Activated naive CD8-positive, alpha-beta T cell treated with anti-CD3 and anti-CD28 coated beads, Interleukin-2, amount 10 ng/mL, durations not matched to agents 7 days and 5 days (primary cell): ENCODE measurements around the gene TRMT2A. TPM values are rescaled to one million over a fixed set of nuclear protein-coding genes. Genes with fewer than 3 reads are reported as not detected.
A peak's percentile ranks its signal among the peaks of the same experiment; 100 is the strongest.

Experiments used
- ATAC-seq: fragments of 150-1000 bp; cut with Tn5 transposase; one replicate; pipeline ENCODE4 v1.10.0; 2021; ENCODE audit warnings: low read depth, moderate library complexity
- POLR2A ChIA-PET: fragments of 350-600 bp; sonication (Branson Sonifier 250); formaldehyde crosslinking; loops from one replicate; lab custom pipeline; 2021; ENCODE audit warnings: antibody characterized with exemption; lab: Charles Lee
- DNase-seq: peaks from one replicate; pipeline ENCODE4 v3.0.0; 2021
- H3K27ac Mint-ChIP-seq: one replicate; pipeline ENCODE4 v1.8.0; 2022; ENCODE audit warnings: mild to moderate bottlenecking, mixed read lengths
- H3K27me3 Mint-ChIP-seq: one replicate; pipeline ENCODE4 v1.8.0; 2022; ENCODE audit warnings: mild to moderate bottlenecking, moderate library complexity, mixed read lengths
- H3K36me3 Mint-ChIP-seq: one replicate; pipeline ENCODE4 v1.8.0; 2021; ENCODE audit warnings: mild to moderate bottlenecking, mixed read lengths
- H3K4me1 Mint-ChIP-seq: one replicate; pipeline ENCODE4 v1.8.0; 2021; ENCODE audit warnings: mixed read lengths
- H3K4me3 Mint-ChIP-seq: one replicate; pipeline ENCODE4 v1.8.0; 2022; ENCODE audit warnings: mild to moderate bottlenecking, moderate library complexity, mixed read lengths
- H3K9me3 Mint-ChIP-seq: one replicate; pipeline ENCODE4 v1.8.0; 2021; ENCODE audit warnings: mixed read lengths
- total RNA-seq, 2 experiments: library from RNA; stranded (reverse); gene quantifications; one replicate each; pipeline ENCODE4 v1.2.3, GENCODE V29; 2021

Gene TRMT2A
- total RNA-seq, 2 experiments from 2014 or later: 107 to 118 TPM

DNA sequence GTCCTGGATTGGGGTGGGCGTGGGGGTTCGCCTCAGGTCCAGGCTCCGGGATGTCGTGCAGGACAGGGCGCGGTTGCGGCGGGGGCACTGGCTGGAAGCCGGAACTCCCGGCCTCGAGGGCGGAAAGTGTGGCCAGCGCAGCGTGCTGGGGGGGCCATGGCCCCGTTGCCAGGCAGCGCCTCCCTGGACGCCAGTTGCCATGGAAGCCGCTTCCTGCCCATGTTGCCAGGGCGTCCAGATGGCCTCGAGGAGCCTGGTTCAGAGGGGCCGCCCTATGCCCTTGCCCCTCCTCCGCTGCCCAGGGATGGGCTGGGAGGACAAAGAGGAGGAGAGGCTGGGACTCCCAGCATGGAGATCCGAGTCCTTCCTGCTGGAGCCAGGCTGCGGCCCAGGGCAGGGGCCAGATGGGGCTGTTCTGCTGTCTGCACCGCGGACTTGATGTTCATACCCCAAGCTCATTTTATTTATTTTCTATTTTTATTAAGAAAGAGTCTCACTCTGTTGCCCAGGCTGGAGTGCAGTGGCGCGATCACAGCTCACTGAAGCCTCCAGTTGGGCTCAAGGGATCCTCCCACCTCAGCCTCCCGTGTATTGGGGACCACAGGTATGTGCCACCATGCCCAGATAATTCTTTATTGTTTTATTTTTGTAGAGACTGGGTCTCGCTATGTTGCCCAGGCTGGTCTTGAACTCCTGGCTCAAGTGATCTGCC is 38.5 kb upstream of the TRMT2A start:
- POLR2A ChIA-PET: no interaction called here
- no peak overlapping the region for H3K4me3 Mint-ChIP-seq
- DNase-seq: peak; percentile 61

DNA sequence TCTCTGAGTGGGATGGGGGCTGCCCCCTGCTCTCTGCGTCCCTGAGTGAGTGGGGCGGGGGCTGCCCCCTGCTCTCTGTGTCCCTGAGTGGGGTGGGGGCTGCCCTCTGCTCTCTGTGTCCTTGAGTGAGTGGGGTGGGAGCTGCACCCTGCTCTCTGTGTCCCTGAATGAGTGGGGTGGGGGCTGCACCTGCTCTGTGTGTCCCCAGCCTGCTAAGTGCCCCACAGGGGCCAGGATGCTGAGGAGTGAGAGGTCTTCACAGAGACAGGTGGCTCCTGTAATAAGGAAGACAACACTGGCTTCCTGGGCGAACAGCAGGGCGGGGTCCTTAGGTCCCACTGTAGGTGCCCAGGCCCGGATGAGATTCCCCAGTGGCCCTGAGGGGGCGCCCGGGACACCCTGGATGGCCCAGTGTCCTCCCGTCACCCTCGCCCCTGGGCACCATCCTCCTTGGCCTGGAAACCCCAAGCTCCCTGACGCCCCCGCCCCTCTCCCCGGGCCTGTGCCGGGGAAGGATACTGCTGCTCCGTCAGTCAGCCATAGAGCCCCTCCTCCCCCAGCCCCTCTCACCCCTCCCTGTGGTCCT is 37.7 kb upstream of the TRMT2A start:
- ATAC-seq: no peak
- Mint-ChIP-seq H3K27me3 (peaks cover 2% of the 10 kb centered on the region), H3K9me3 (no peaks in the 10 kb centered on the region), H3K36me3 (no peaks in the 10 kb centered on the region), H3K27ac (no peak overlapping the region), H3K4me3 (no peak overlapping the region), H3K4me1 (no peaks in the 10 kb centered on the region)
- DNase-seq: no peak
- POLR2A ChIA-PET: no interaction called here

More for the DNA sequence above, 38.5 kb upstream of the TRMT2A start:
- peaks cover 2% of the 10 kb centered on the region for H3K27me3 Mint-ChIP-seq
- no peaks in the 10 kb centered on the region for H3K4me1 Mint-ChIP-seq
- H3K36me3 Mint-ChIP-seq: no peaks in the 10 kb centered on the region
- no peak overlapping the region for H3K27ac Mint-ChIP-seq
- ATAC-seq: no peak
- H3K9me3 Mint-ChIP-seq: no peaks in the 10 kb centered on the region

DNA sequence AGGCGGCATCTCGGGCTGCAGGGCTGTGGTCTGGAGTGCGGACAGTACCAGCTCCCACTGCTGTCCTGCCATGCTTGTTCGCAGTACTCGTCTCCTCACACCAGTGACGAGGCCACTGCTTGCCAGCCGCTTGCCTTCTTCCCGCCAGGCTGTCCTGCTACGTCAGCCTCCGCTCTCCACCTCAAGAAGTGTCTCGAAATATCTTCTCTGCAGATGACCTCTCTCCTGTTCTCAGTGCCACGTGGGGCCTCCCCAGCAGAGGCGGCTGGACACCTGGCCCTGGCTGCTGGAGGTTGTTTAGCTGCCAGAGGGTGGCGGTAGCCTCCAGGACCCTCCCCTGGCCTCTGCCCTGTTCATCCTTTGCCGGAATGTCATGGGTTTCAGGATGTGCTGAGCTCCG is 36.9 kb upstream of the TRMT2A start:
- H3K4me3 Mint-ChIP-seq: no peak overlapping the region
- no peaks in the 10 kb centered on the region for H3K36me3 Mint-ChIP-seq
- no peak for DNase-seq
- no peaks in the 10 kb centered on the region for H3K9me3 Mint-ChIP-seq
- peaks cover 2% of the 10 kb centered on the region for H3K27me3 Mint-ChIP-seq
- no peak overlapping the region for H3K27ac Mint-ChIP-seq
- no peak for ATAC-seq
- POLR2A ChIA-PET: no interaction called here
- H3K4me1 Mint-ChIP-seq: no peaks in the 10 kb centered on the region

DNA sequence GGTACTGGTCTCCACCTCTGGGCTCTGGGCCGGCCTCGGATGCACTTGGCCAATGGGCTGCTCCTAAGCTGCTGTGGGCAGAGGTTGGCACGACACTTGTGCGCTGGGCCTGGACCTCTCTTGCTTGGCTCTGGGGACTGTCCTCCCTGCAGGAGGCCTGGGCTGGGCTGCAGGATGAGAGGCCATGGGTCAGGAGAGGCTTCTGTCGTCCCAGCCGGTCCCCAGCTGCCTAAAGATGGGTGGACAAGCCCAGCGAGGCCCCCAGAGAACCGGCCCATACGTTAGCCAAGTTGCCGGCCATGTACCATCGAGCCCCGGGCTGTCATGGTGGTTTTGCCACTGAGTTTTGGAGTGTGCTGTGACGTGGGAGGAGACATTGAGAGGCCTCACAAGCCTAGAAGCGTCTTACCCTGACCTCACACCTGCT is 35.5 kb upstream of the TRMT2A start:
- Mint-ChIP-seq H3K4me1 (no peaks in the 10 kb centered on the region), H3K27me3 (no peaks in the 10 kb centered on the region), H3K4me3 (no peak overlapping the region), H3K36me3 (no peaks in the 10 kb centered on the region), H3K27ac (no peak overlapping the region), H3K9me3 (no peaks in the 10 kb centered on the region)
- no peak for ATAC-seq
- DNase-seq: no peak
- POLR2A ChIA-PET: no interaction called here

DNA sequence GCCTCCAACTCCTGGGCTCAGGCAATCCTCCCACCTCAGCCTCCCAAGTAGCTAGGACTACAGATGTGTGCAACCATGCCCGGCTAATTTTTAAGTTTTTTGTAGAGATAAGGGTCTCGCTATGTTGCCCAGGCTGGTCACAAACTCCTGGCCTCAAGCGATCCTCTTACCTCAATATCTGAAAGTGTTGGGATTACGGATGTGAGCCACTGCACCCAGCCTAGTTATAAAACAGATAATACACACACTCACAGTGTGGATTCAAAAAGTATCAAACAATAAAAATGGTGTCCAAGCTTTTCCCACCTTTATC is 34.2 kb upstream of the TRMT2A start:
- ATAC-seq (no peak), DNase-seq (no peak)
- Mint-ChIP-seq H3K4me3 (no peak overlapping the region), H3K36me3 (no peaks in the 10 kb centered on the region), H3K9me3 (no peaks in the 10 kb centered on the region), H3K27ac (no peak overlapping the region), H3K4me1 (no peaks in the 10 kb centered on the region), H3K27me3 (no peaks in the 10 kb centered on the region)
- POLR2A ChIA-PET: no interaction called here

DNA sequence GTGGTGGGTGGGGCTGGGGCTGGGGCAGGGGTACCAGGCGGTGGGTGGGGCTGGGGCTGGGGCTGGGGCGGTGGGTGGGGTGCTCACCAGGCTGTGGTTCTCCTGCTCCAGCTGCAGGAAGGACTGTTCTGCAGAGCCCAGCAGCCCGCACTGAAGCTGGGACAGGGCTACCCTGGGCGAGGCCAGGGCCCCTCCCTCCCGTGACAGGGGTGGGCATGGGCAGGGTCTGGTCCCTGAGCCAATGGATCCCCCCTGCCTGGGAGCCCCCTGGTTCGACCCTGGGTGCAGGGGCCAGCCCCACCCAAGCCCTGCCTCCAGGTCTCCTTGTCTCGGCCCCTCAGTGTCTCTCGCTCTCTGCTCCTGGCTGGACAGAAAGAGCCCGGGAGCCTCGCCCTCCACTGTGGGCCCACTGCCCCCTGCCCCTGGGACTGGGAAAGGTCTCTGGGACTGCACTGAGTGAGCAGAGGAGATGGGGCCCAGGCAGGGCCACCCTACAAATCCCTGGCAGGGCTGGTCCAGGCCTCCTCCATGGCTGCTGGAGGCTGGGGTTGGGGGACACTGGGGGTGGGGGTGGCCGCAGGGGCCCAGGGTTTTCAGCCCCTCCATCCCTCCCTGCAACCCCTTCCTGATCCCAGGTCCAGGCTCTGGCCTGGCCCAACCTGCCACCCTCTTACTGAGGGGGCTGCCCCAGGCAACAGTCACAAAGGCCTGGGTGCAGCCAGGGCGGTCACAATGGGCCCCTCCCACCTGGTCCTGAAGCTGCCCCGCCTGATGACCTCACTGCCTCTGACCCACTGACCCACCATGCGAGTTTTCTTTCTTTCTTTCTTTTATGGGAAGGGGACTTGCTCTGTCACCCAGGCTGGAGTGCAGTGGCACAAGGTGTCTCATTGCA is 33.6 kb upstream of the TRMT2A start, which contains the start of gene CCDC188:
TSS of gene CCDC188 (minus strand) at position 675 of the 895 bp plus-strand sequence. CDS start at position 606, 69 bp downstream.
- H3K9me3 Mint-ChIP-seq: no peaks in the 10 kb centered on the region
- no peaks in the 10 kb centered on the region for H3K36me3 Mint-ChIP-seq
- ATAC-seq (no peak), DNase-seq (no peak)
- POLR2A ChIA-PET: no interaction called here
- H3K4me1 Mint-ChIP-seq: no peaks in the 10 kb centered on the region
- H3K27ac Mint-ChIP-seq: no peak within 1 kb of the TSS
- no peak within 1 kb of the TSS for H3K4me3 Mint-ChIP-seq
- no peaks in the 10 kb centered on the region for H3K27me3 Mint-ChIP-seq

DNA sequence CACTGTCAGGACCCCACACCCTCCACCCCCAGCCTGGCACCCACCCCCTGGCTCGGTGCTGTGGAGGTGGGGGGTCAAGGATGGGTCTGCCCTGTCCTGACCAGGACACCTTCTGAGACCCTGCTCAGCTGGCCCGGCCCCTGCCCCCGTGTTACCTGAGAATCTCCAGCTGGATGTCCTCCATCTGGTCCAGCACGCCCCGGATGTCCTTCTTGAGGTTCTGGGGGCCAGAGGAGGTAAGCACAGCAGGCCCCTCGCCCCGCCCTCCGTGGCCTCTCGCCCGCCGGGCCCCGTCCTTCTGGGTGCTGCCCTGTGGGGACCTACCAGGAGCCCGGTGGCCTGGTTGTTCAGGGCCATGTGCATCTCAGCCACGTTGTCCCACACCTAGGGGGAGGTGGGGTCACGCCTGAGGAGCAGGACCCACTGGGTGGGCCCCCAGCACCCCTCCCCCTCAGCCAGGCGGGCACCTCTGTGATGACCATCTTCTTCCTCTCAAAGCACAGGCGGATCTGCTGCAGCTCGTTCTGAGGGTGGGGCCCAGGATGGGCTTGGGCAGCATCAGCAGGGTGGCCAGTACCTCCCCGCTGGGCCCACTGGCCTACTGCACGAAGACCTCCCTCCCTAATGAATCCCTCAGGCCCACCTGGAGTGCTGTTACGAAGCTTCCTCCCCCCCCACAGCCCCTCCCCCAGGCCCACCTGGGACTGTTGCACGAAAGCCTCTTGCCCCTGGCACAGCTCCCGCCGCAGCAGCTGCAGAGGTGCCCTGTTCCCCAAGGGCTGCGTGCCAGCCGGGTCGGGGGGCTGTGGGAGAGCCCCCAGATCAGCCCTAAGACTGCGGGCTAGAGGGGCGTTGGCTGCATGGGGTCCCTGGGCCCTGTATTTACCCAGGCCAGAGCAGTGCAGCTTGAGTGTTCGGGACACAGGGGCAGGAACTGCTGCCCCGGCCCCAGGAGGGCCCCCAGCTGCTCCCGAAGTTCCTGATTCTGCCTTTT is 32.5 kb upstream of the TRMT2A start:
- DNase-seq (no peak), ATAC-seq (no peak)
- H3K4me1 Mint-ChIP-seq: no peaks in the 10 kb centered on the region
- H3K9me3 Mint-ChIP-seq: no peaks in the 10 kb centered on the region
- POLR2A ChIA-PET: no interaction called here
- no peaks in the 10 kb centered on the region for H3K27me3 Mint-ChIP-seq
- H3K4me3 Mint-ChIP-seq: no peak overlapping the region
- H3K36me3 Mint-ChIP-seq: no peaks in the 10 kb centered on the region
- H3K27ac Mint-ChIP-seq: no peak overlapping the region

DNA sequence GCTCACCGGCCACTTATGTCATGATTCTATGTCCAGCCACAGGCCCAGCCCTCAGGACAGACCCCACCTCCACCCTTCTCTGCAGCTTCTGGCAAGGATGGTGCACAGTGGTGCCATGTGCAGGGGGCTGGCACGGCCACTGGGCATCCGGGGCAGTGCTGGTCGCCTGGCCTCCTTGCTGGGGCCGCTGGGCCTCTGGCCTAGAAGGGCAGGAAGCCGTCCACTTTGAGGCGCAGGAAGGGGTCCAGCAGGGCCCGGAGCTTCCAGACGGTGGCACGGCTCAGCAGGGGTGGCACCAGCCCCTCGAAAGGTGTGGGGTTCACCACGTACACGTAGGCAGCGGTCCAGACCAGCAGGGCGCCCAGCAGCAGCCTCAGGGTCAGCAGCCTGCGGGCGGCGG is 31.4 kb upstream of the TRMT2A start:
- DNase-seq: no peak
- POLR2A ChIA-PET: no interaction called here
- H3K27ac Mint-ChIP-seq: no peak overlapping the region

DNA sequence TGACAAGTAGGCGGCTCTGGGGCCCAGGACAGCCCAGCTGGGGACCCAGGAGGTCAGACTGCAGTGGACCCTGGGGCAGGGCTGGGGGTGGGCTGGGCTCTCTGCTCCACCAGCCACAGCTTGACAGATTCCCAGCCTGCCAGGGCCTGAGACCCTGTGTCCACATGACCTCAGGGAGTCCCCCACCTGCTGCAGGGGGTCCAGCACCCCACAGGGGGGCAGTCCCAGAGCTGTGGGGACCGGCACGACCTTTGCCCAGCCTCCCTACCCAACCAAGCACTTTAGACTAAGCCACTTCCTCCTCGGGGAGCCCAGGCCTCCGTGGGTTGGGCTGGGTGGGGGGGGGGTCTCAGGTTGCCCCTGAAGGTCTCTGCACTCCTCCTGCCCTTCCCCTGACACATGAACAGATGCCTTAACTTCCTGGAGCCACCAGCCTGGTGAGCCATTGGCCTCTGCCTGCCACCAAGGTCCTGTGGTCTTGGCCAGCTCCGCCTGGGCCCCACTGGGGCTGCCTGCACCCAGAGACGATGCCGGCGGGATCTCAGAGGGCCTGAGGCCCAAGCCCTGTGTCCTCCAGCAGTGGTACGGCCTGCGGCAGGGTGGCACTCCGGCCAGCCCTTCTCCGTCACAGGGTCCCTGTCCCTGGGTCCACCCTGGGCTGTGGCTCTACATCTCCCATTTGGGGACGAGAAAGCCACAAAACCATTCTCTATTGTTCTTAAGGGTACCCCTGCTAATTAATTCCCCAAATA is 30.4 kb upstream of the TRMT2A start:
- Mint-ChIP-seq H3K4me1 (no peaks in the 10 kb centered on the region), H3K4me3 (no peak overlapping the region), H3K36me3 (no peaks in the 10 kb centered on the region), H3K27me3 (no peaks in the 10 kb centered on the region), H3K9me3 (no peaks in the 10 kb centered on the region), H3K27ac (no peak overlapping the region)
- DNase-seq: no peak
- no peak for ATAC-seq
- POLR2A ChIA-PET: no interaction called here

More for the DNA sequence above, 31.4 kb upstream of the TRMT2A start:
- H3K4me3 Mint-ChIP-seq: no peak overlapping the region
- H3K4me1 Mint-ChIP-seq: no peaks in the 10 kb centered on the region
- no peak for ATAC-seq
- H3K36me3 Mint-ChIP-seq: no peaks in the 10 kb centered on the region
- H3K9me3 Mint-ChIP-seq: no peaks in the 10 kb centered on the region
- H3K27me3 Mint-ChIP-seq: no peaks in the 10 kb centered on the region

DNA sequence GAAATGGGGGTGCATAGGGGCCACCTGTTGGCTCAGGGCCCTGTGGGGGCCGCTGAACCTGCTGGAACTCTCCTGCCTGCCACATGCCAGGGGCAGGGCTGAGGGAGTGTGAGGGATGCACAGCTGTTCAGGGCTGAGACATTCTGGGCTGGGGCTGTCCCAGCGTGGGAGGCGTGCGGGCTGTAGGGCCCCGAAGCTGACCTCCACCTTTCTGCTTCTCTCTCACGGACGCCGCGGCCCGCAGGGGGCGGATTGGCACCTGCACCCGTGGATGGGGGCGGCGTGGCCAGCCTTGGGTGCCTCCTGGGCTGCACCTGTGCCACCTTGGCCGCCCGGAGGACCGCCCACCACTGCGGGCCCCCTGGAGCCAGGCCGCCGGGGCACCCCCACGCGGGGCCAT is 29.8 kb upstream of the TRMT2A start:
- Mint-ChIP-seq H3K36me3 (no peaks in the 10 kb centered on the region), H3K27ac (no peak overlapping the region), H3K9me3 (no peaks in the 10 kb centered on the region), H3K27me3 (no peaks in the 10 kb centered on the region), H3K4me3 (no peak overlapping the region), H3K4me1 (no peaks in the 10 kb centered on the region)
- ATAC-seq (no peak), DNase-seq (no peak)
- POLR2A ChIA-PET: no interaction called here

DNA sequence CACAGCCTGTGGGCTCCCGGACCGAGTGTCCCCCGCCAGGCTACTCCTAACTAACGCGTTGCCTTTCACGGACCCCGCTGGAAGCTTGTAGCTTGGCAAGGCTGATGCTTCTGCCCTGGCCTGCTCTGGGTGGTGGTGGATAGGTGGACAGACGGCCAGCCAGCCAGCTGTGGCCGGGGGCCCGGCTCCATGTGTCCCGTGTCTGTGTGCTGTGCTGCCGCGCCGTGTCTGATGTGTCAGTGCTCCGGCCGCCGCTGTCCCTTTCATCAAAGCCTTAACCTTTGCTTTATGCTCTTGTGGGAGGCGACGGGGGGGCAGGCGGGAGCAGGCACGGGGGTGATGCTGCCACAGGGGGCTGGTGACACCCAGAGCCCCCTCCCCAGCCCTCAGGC is 28.8 kb upstream of the TRMT2A start:
- no peak for DNase-seq
- Mint-ChIP-seq H3K36me3 (no peaks in the 10 kb centered on the region), H3K4me1 (no peaks in the 10 kb centered on the region), H3K27ac (no peak overlapping the region), H3K4me3 (no peak overlapping the region), H3K27me3 (no peaks in the 10 kb centered on the region), H3K9me3 (no peaks in the 10 kb centered on the region)
- no peak for ATAC-seq
- POLR2A ChIA-PET: no interaction called here

DNA sequence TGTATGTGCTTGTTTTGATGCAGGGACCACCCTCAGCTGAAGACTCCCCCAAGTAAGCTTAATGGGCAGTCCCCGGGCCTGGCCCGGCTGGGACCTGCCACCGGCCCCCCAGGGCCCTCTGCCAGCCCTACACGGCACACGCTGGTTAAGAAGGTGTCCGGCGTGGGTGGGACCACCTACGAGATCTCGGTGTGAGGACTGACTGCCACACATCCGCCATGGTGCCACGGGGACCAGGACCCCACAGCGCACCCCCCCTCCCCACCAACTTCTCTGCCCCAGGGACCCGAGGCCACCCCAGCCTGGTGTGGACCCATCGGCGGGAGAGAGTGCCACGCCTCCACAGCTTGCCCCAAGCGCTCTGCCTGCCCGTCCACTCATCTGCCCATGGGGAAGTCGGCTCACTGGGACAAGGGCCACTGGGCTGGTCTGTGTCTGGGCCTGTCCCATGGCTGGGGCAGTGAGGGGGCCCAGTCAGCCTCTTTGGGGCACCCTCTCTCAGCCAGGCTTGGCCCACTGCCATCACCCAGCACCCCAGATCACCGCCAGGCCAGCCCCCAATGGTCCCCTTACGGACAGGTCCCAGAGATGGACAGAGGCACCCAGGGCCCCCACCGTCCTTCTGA is 28.3 kb upstream of the TRMT2A start:
- no peak for ATAC-seq
- no peak for DNase-seq
- Mint-ChIP-seq H3K27ac (no peak overlapping the region), H3K4me3 (no peak overlapping the region), H3K9me3 (no peaks in the 10 kb centered on the region), H3K27me3 (no peaks in the 10 kb centered on the region), H3K4me1 (no peaks in the 10 kb centered on the region), H3K36me3 (no peaks in the 10 kb centered on the region)
- POLR2A ChIA-PET: no interaction called here
